Naive B cell (primary cell): Measurements from ENCODE around the gene SRD5A1. TPM values are rescaled to one million over a fixed set of nuclear protein-coding genes. Genes with fewer than 3 reads are reported as not detected.

ENCODE experiments used
- ATAC-seq, 2 donors: fragments of 150-1000 bp; cut with Tn5 transposase; 2 replicates each; pipeline ENCODE4 v1.10.0; 2021; ENCODE audit warnings: low read depth in 2 of 2, mild to moderate bottlenecking in 2 of 2, moderate library complexity in 2 of 2
- DNase-seq: peaks from one replicate; pipeline ENCODE4 v3.0.0; 2022
- H3K27ac Mint-ChIP-seq, 6 donors: one replicate each; pipeline ENCODE4 v1.8.0; 2020 to 2022; ENCODE audit warnings: mild to moderate bottlenecking in 6 of 6, mixed read lengths in 6 of 6, moderate library complexity in 5 of 6, inconsistent platforms in 2 of 6
- H3K27me3 Mint-ChIP-seq, 3 donors: one replicate each; pipeline ENCODE4 v1.8.0; 2021 to 2022; ENCODE audit warnings: mixed read lengths in 3 of 3, mild to moderate bottlenecking in 1 of 3
- H3K36me3 Mint-ChIP-seq, 2 donors: one replicate each; pipeline ENCODE4 v1.8.0; 2020 to 2022; ENCODE audit warnings: mixed read lengths in 2 of 2, inconsistent platforms in 1 of 2, mild to moderate bottlenecking in 1 of 2
- H3K4me1 Mint-ChIP-seq, 3 donors: one replicate each; pipeline ENCODE4 v1.8.0; 2020 to 2022; ENCODE audit warnings: mixed read lengths in 3 of 3, inconsistent platforms in 1 of 3, mild to moderate bottlenecking in 1 of 3, moderate library complexity in 1 of 3
- H3K4me3 Mint-ChIP-seq, 8 donors: one replicate each; pipeline ENCODE4 v1.8.0; 2020 to 2022; ENCODE audit warnings: mild to moderate bottlenecking in 8 of 8, mixed read lengths in 8 of 8, moderate library complexity in 8 of 8, inconsistent platforms in 2 of 8
- H3K9me3 Mint-ChIP-seq, 7 donors: one replicate each; pipeline ENCODE4 v1.8.0; 2020 to 2022; ENCODE audit warnings: mixed read lengths in 7 of 7, mild to moderate bottlenecking in 5 of 7, inconsistent platforms in 2 of 7, moderate library complexity in 1 of 7
- polyA plus RNA-seq, 6 donors: library from polyadenylated mRNA; unstranded; fragments of 300-500 nt; fragmentation: Illumina TruSeq; gene quantifications; one replicate each; pipeline ENCODE4 v1.2.3, GENCODE V29; 2021; ENCODE audit warnings: low read depth in 6 of 6

The SRD5A1 gene, protein sequence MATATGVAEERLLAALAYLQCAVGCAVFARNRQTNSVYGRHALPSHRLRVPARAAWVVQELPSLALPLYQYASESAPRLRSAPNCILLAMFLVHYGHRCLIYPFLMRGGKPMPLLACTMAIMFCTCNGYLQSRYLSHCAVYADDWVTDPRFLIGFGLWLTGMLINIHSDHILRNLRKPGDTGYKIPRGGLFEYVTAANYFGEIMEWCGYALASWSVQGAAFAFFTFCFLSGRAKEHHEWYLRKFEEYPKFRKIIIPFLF
- polyA plus RNA-seq: 10 to 100 TPM in 5 of 6 donors, 1 to 10 TPM in 1; 8.6 to 43.7 (median 13.3) TPM

DNA sequence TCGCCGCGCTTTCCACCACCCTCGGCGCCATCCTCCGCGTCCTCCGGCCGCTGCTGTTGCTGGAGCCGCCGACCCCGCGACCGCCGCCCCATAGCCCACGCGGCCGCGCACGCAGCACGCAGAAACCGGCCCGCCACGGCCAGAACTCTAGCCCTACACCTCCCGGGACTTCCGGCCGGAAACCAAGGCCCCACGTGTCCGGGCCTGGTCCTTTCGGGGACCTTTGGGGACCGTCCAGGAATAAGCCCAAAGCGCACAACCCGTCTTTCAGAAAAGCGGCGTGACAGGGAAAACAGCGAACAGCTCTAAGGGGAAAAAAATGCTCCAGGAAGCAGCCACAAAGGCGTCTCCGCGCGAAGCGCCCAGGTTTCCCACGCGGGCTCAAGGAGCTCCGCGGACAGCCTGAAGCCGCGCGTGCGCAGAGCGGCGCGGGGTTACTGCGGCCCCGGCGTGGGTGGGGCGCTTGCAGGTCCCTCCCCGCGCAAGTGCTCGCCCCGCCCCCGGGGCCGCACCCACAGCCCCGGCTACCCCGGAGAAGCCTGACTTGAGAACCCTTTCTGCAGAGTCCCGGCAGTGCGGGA is at the start of gene SRD5A1, which contains the start of gene NSUN2:
TSS of gene SRD5A1 (plus strand) at position 553 of the 581 bp plus-strand sequence. CDS start 137 bp downstream, outside the sequence.
TSS of gene NSUN2 (minus strand) at position 157 of the 581 bp plus-strand sequence. CDS start at position 92, 65 bp downstream.
- peak within 1 kb of the TSS; percentile 99 to 100 (median 99) for H3K27ac Mint-ChIP-seq
- peak; percentile 84 to 86 for ATAC-seq
- DNase-seq: peak; percentile 97
- peaks cover 38 to 50% (median 43%) of the 10 kb centered on the region in 3 donors for H3K4me1 Mint-ChIP-seq
- peaks cover 6 to 8% of the 10 kb centered on the region in 2 donors for H3K36me3 Mint-ChIP-seq
- H3K27me3 Mint-ChIP-seq: no peaks in the 10 kb centered on the region
- H3K4me3 Mint-ChIP-seq: peak within 1 kb of the TSS; percentile 92 to 98 (median 96)
- no peaks in the 10 kb centered on the region for H3K9me3 Mint-ChIP-seq

DNA sequence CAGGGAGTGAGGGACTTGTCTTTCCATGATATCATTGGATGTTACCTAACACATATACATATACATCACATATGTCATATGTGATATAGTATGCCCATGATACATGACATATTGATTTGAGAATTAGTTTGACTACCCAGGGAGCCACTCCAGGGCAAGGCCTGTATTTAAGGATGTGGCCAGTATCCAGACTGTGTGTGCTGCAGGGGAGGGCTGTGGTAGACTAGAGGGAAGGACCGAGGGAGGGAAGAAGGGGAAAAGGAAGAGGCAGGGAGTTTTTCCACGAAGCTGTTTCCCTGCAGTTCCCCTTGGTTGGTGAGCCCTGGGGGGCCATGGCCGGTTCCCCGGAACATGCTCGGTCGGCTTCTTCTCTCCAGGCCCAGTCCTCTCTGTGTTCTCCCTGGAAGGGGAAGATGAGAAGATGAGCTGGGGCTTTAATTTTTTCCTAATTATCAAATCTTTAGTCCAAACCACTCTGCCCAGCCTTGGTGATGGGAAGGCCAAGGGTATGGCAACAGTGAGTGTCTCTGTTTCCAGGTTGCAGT is 49.1 kb upstream of the SRD5A1 start:
- Mint-ChIP-seq H3K4me1 (peaks cover 0 to 2% (median 0%) of the 10 kb centered on the region in 3 donors), H3K27me3 (peaks cover 34 to 72% (median 62%) of the 10 kb centered on the region in 3 donors), H3K27ac (no peak overlapping the region), H3K4me3 (peak overlapping the region in 3 of 8 donors; percentile 52 to 68 (median 60)), H3K9me3 (peaks cover 0 to 6% (median under 1%) of the 10 kb centered on the region in 7 donors), H3K36me3 (no peaks in the 10 kb centered on the region)
- DNase-seq: no peak
- ATAC-seq: no peak

DNA sequence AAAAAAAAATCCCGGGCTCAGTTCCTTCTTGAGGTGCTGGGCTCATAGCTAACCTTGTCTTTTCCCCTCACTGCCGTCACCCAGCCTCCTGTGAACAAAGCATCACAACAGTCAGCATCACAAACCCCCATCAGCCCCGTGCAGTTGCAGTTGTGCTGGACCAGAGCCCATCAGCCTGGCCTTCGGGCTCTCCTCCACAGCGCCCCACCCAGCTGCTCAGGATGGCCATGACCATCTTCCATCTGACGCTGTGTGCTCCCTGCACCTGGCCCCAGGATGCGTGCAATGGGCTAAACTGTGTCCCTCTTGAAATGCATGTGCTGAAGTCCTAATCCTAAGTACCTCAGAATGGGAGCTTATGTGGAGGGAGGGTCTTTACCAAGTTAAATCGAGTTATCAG is 48.5 kb upstream of the SRD5A1 start:
- peaks cover 34 to 70% (median 60%) of the 10 kb centered on the region in 3 donors for H3K27me3 Mint-ChIP-seq
- H3K4me3 Mint-ChIP-seq: peak overlapping the region in 1 of 8 donors; percentile 57
- ATAC-seq (no peak), DNase-seq (no peak)
- H3K36me3 Mint-ChIP-seq: no peaks in the 10 kb centered on the region
- H3K4me1 Mint-ChIP-seq: peaks cover 0 to 2% (median 0%) of the 10 kb centered on the region in 3 donors
- H3K27ac Mint-ChIP-seq: no peak overlapping the region
- peaks cover 0 to 6% (median 0%) of the 10 kb centered on the region in 7 donors for H3K9me3 Mint-ChIP-seq

DNA sequence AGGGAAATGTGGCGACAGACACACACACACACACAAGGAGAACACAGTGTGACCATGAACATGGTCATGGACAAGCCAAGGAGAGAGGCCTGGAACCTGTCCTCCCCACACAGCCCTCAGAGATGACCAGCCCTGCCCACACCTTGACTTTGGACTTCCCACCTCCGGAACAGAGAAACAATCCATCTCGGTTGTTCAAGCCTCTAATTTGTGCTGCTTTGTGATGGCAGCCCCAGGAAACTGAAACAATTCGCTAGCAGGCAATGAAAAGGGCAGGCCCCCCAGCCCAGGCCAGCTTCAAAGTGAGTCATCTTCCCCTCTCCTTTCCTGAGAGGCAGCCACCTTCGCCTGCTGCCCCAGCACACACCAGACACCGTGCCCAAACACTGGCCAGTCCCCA is 48.1 kb upstream of the SRD5A1 start:
- DNase-seq (no peak), ATAC-seq (no peak)
- Mint-ChIP-seq H3K9me3 (peaks cover 0 to 6% (median 0%) of the 10 kb centered on the region in 7 donors), H3K4me1 (peaks cover 0 to 2% (median 0%) of the 10 kb centered on the region in 3 donors), H3K36me3 (no peaks in the 10 kb centered on the region), H3K27me3 (peaks cover 34 to 70% (median 56%) of the 10 kb centered on the region in 3 donors), H3K27ac (no peak overlapping the region), H3K4me3 (peak overlapping the region in 1 of 8 donors; percentile 60)

DNA sequence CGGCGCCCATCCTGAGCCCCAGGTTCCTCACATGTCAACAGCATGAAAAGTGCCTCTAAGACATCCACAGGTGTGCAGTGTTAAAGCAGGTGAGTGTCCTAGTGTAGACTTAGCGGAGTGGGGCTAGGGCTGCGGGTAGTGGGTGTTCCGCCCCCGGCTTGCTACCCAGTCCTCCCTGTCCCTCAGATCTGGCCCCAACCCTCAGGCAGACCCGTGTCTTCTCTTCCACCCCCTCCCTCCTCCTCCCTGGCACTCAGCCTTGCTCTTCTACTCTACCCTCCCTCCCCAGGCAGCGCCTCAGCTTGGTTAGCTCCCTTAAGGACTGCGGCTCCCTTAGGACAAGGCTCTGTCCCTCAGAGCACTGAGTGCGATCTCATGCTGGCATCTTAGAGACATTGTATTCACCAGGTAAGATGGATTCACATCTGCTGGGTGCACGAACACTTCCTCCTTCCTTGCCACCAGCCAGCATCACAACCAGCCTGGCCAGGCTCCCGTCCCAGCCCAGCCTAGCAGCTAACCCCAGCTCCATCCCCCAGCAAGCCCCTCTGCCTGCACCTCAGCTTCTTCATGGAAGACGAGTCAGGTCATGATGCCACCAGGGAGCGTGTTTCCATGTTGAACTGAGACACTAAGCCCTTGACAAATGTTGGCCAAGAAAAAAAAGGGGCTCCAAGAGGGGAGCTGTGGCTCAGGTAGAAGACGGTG is 47.1 kb upstream of the SRD5A1 start:
- peaks cover 28 to 61% (median 46%) of the 10 kb centered on the region in 3 donors for H3K27me3 Mint-ChIP-seq
- H3K4me3 Mint-ChIP-seq: no peak overlapping the region
- peaks cover 0 to 6% (median 0%) of the 10 kb centered on the region in 7 donors for H3K9me3 Mint-ChIP-seq
- H3K4me1 Mint-ChIP-seq: peaks cover 0 to 2% (median 0%) of the 10 kb centered on the region in 3 donors
- no peak for ATAC-seq
- no peaks in the 10 kb centered on the region for H3K36me3 Mint-ChIP-seq
- peak overlapping the region in 1 of 6 donors; percentile 29 for H3K27ac Mint-ChIP-seq
- DNase-seq: no peak

DNA sequence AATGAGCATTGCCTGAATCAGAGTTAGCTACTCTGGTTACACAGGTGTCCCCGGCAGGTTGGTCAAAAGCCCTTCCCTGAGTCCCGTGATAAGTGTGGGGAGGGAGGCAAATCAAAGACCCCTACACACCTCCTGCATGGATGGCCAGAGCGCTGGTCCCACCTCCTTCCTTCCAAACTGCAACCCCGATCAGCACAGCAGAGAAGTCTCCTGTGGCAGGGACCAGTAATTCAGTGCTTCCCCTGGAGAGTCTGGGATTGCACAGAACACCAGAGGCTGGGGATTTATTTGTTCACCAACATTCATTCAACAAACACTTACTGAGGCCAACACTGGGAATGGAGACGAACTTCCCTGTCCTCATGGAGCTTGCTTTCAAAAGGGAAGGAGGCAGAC is 46.6 kb upstream of the SRD5A1 start:
- peaks cover 0 to 7% (median 0%) of the 10 kb centered on the region in 7 donors for H3K9me3 Mint-ChIP-seq
- DNase-seq: no peak
- no peak for ATAC-seq
- H3K27ac Mint-ChIP-seq: no peak overlapping the region
- peaks cover 26 to 58% (median 41%) of the 10 kb centered on the region in 3 donors for H3K27me3 Mint-ChIP-seq
- H3K36me3 Mint-ChIP-seq: peaks cover 0 to under 1% of the 10 kb centered on the region in 2 donors
- no peak overlapping the region for H3K4me3 Mint-ChIP-seq
- H3K4me1 Mint-ChIP-seq: peaks cover 0 to 2% (median 2%) of the 10 kb centered on the region in 3 donors

DNA sequence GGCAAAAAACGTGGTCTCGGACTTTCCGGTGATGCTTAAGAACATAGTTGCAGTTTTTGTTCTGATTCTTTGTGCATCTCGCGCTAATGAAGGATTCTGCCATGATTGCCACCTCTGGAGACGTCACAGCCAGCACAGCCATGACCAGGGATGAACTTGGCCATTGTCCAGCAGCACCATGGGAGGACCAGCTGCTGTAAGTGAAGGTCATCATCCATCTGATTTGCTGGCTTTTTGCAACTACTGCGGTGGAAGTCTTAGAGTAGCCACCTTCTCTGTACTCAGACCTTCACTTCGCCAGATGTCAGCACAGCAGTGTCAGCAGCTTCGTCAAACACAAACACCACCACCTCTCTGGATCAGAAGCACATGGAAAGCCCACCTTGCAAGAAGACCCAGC is 46.1 kb upstream of the SRD5A1 start:
- H3K36me3 Mint-ChIP-seq: peaks cover 0 to 4% of the 10 kb centered on the region in 2 donors
- ATAC-seq (no peak), DNase-seq (no peak)
- peaks cover 0 to 4% (median 2%) of the 10 kb centered on the region in 3 donors for H3K4me1 Mint-ChIP-seq
- H3K9me3 Mint-ChIP-seq: peaks cover 0 to 10% (median 0%) of the 10 kb centered on the region in 7 donors
- no peak overlapping the region for H3K27ac Mint-ChIP-seq
- H3K27me3 Mint-ChIP-seq: peaks cover 26 to 56% (median 36%) of the 10 kb centered on the region in 3 donors
- H3K4me3 Mint-ChIP-seq: peak overlapping the region in 1 of 8 donors; percentile 59

DNA sequence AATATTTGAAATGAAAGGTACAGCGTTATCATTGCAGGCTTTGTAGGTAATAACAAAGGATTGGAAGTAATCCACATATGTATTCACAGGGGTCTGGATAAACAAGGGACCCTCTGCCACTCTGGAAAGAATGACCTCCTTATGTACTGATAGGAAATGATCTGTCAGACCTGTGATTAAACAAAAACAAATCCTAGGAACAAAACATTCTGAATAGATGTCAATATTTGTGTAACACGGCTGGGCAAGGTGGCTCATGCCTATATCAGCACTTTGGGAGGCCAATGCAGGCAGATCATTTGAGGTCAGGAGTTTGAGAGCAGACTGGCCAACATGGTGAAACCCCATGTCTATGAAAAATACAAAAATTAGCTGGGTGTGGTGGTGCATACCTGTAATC is 42.7 kb upstream of the SRD5A1 start:
- H3K27me3 Mint-ChIP-seq: peaks cover 6 to 25% (median 12%) of the 10 kb centered on the region in 3 donors
- peaks cover 0 to 4% of the 10 kb centered on the region in 2 donors for H3K36me3 Mint-ChIP-seq
- no peak overlapping the region for H3K27ac Mint-ChIP-seq
- no peak for DNase-seq
- peaks cover 0 to 10% (median 0%) of the 10 kb centered on the region in 7 donors for H3K9me3 Mint-ChIP-seq
- no peak for ATAC-seq
- H3K4me1 Mint-ChIP-seq: peaks cover 0 to 4% (median 0%) of the 10 kb centered on the region in 3 donors
- no peak overlapping the region for H3K4me3 Mint-ChIP-seq

DNA sequence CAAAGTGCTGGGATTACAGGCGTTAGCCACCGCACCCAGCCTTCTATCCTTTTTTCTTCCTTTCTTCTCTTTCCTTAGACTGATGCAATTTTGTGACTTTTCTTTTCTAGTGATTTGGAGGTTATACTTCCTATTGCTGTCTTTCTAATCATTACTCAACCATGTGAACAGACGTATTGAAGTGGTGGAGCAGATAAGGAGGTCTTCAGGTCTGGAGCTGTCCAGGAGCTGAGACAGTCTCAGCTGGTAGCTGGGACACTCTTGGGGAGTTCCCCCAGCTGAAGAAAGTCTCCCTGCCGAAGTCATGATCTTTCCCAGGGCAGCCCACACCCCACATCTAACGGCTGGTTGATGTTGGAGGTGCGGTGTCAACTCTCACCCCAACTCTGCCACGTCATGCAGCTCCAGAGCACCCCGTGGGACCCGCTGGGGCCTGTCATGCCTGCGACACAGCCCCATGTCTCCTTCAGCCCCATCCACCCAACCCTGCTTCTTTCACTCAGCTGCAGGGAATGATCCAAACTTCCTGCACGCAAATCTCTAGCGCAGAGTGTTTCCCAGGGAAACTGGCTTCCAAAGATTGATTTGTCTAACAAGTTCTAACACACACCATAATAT is 41.5 kb upstream of the SRD5A1 start:
- no peak overlapping the region for H3K4me3 Mint-ChIP-seq
- peak overlapping the region in 1 of 6 donors; percentile 1 for H3K27ac Mint-ChIP-seq
- peaks cover under 1 to 15% of the 10 kb centered on the region in 2 donors for H3K36me3 Mint-ChIP-seq
- peaks cover 0 to 10% (median 0%) of the 10 kb centered on the region in 7 donors for H3K9me3 Mint-ChIP-seq
- ATAC-seq (no peak), DNase-seq (no peak)
- peaks cover 0 to 4% (median 0%) of the 10 kb centered on the region in 3 donors for H3K4me1 Mint-ChIP-seq
- H3K27me3 Mint-ChIP-seq: peaks cover under 1 to 13% (median 5%) of the 10 kb centered on the region in 3 donors

DNA sequence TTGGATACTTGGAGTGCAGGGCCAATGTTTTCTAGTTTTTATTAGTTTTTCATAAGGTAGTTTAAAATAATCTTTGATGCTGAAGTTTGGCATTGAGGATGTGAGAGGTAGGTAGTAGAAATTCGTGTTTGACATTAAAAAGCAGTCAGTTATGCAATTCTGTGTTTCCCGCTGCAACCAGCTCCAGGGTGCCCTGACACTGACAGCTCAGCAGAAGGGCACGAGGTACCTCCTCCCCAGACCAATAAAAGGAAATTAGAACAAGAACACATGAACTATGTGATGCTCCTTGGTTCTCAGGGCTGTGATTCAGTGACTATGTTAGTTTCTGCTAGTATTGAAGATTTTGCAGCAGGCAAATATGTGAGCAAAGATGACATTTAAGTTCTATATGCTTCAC is 40.6 kb upstream of the SRD5A1 start:
- no peak overlapping the region for H3K27ac Mint-ChIP-seq
- peaks cover 9 to 23% of the 10 kb centered on the region in 2 donors for H3K36me3 Mint-ChIP-seq
- ATAC-seq (no peak), DNase-seq (no peak)
- H3K4me1 Mint-ChIP-seq: peaks cover 0 to 4% (median 0%) of the 10 kb centered on the region in 3 donors
- H3K27me3 Mint-ChIP-seq: peaks cover 0 to 12% (median 0%) of the 10 kb centered on the region in 3 donors
- H3K9me3 Mint-ChIP-seq: peaks cover 0 to 4% (median 0%) of the 10 kb centered on the region in 7 donors
- H3K4me3 Mint-ChIP-seq: no peak overlapping the region

DNA sequence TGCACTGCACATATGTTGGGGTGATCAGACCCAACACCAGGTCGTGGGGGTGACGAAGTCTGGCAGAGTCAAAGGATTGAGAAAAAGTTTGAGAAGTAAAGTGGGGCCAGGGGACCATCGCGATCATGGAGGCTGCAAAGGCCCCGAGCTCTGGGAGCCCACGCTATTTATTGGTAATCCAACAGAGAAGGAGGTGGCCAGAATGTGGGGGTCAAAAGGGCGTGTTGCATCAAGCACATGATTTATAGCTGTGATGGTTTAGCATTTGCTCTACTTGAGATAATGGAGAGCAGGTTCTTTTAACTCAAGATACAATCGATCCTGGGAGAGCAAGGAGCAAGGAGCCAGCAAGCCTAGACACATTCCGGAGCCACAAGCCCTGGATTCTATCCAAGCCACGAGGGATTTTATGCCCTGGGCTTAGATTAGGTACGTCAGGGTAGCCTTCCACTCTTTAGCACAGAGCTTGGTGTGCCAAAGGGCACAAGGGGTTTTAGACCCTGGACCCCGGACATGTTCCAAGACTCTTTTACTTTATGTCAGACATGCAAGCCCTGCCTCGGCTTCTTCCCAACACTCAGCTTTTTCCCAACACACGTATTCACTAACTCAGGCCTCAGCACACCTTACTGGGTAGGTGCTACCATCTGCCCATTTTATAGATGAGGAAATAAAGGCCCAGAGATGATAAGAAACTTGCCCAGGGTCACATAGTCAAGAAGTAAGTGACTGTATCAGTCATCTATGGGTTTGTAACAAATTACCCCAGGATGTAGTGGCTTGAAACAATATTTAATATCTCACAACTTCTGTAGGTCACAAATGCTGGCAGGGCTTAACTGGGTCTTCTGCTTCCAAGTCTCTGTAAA is 39.9 kb upstream of the SRD5A1 start:
- peaks cover 0 to 4% (median 0%) of the 10 kb centered on the region in 7 donors for H3K9me3 Mint-ChIP-seq
- no peak overlapping the region for H3K4me3 Mint-ChIP-seq
- ATAC-seq (no peak), DNase-seq (no peak)
- peaks cover 16 to 31% of the 10 kb centered on the region in 2 donors for H3K36me3 Mint-ChIP-seq
- peak overlapping the region in 1 of 6 donors; percentile 67 for H3K27ac Mint-ChIP-seq
- peaks cover 0 to 4% (median 0%) of the 10 kb centered on the region in 3 donors for H3K4me1 Mint-ChIP-seq
- peaks cover 0 to 12% (median 0%) of the 10 kb centered on the region in 3 donors for H3K27me3 Mint-ChIP-seq

DNA sequence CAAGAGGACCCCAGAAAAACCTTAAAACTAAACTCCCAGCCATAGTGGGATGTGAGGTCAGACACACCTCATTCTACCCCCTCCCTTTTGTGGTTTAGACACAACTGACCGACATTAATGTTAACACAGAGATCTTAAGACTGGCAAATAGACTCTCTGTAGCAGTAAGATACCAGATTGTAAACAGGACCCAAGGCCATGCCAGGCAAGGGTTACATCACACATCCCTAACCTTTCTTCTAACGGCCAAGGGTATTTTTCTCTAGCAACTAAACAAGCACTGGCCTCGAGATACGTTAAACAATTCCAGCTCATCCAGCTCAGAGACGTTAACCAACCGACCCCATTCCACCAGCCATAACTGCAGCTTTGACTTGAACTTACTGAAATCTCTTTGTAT is 39.2 kb upstream of the SRD5A1 start:
- Mint-ChIP-seq H3K4me1 (peaks cover 0 to 4% (median 0%) of the 10 kb centered on the region in 3 donors), H3K27me3 (peaks cover 0 to 12% (median 0%) of the 10 kb centered on the region in 3 donors), H3K27ac (no peak overlapping the region), H3K9me3 (peaks cover 0 to 4% (median 0%) of the 10 kb centered on the region in 7 donors), H3K4me3 (no peak overlapping the region), H3K36me3 (peaks cover 22 to 36% of the 10 kb centered on the region in 2 donors)
- no peak for DNase-seq
- ATAC-seq: no peak
